Measurements from ENCODE around the gene C14orf119. TPM values are rescaled to one million over a fixed set of nuclear protein-coding genes. Genes with fewer than 3 reads are reported as not detected.

C14orf119 gene
- total RNA-seq = 22.4 TPM
- long read RNA-seq, transcript C14orf119-201 (2 exons, 3,660 nt) = major isoform, 25 of 29 reads
- long read RNA-seq, partial matches to known transcripts = 0 of 29 reads
- long read RNA-seq, other reads (novel, unspliced or antisense) = 4 of 29 reads

DNA sequence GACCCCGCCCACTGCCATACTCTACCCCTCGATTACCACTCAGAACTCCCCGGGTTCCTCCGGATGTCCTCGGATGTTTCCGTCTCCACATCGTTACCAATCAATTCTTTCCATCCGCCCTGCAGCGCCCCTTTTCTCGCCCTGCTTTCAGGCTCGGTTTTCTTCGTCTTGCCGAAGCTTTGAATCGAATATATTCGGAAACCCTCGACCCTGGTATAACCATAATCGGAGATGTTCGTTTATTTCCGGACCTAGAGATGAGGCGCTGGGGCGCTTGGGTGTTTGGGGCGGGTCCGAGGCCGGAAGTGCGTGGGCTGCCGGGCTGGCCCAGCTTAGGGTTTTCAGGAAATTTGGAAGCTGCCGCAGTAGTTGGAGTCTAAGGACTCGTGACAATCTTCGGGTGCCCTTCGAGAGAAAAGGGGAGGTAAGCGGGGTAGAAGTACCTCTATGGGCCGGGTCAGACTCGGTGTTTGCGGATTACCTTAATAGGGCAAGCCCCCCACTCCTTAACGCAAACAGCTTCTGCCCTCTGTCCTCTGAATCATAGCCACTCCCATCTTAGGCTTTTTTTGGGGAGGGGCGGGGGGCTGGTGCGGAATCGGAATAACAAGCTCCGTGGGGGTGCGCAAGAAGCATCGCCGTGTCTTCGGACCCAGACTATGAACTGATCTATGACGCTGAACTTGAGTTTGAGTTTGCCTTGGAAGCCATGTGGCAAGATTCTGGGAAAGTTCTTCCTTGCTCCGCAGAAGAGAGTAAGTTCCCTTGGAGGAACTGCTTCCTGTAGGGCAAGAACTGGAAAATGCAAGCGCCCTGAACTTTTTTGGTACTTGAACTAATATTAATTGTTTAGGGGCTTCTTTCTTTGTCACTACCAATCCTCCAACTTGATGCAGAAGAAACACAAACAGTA, at the start of gene C14orf119:
Gene C14orf119 (plus strand): TSS at position 310 of the 913 bp plus-strand sequence. CDS start 2,154 bp downstream, outside the sequence.
- no peak for DNase-seq (ENCODE audit: missing footprints)
- intact Hi-C loops (cut with DNase I) = loop anchor here (2.0 kb wide), 1 partner anchor 19 kb away; no protein-coding TSS in a partner anchor
- peak; percentile 96 for ATAC-seq

DNA sequence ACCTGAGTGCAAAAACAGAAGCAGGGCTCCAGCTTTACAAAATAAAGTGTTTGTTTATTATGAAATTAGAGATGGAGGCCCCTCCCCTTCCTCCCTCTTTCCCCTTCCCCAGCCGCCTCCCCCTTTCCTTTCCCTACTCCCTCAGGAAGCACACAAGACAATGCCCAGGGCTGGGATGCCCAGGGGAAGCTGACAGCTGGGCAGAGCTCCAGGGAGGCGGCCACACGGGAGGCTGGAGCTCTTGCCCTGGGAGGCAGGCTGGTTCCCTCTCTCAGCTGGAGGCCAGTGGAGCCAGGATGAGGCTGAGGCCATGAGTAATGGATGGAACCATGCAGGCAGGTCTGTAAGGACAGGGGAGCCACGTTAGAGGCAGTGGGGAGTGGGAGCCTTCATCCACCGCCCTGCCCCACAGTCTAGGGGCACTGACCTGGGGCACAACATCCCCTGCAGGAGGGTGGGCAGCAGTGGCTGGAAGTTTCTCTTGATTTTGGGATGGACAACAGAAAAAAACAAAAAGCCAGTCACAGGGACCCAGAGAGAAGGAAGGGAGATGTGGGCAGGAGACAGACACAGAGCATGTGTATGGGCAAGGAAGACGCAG, 48.2 kb upstream of the C14orf119 start:
- ATAC-seq (no peak), DNase-seq (ENCODE audit: missing footprints) (no peak)

GRCh38 chr14:23047751-23048693, 47.3 kb upstream of the C14orf119 start:
- DNase-seq (ENCODE audit: missing footprints) (no peak), ATAC-seq (no peak)
- intact Hi-C loops (cut with DNase I) = no loop called here

More for the DNA sequence above, 48.2 kb upstream of the C14orf119 start:
- intact Hi-C loops (cut with DNase I) = no loop called here

DNA sequence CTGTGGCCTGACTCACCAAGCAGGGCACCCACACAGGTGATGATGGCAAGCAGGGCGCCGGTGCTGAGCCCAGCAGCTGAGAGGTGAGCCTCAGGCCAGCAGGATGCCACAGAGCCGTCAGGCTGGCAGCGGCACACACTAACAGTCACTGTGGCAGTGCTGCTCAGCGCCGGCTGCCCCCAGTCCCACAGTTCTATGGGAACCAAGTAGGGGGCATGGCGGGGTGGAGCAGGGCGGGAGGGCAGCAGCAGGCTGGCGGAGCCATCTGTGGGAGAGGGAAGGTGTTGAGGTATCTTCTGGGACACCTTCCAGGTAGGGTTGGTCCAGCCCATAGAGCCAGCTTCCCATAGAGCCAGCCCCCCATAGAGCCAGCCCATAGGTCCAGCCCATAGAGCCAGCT, 46.3 kb upstream of the C14orf119 start:
- ATAC-seq (no peak), DNase-seq (ENCODE audit: missing footprints) (no peak)
- intact Hi-C loops (cut with DNase I) = no loop called here

DNA sequence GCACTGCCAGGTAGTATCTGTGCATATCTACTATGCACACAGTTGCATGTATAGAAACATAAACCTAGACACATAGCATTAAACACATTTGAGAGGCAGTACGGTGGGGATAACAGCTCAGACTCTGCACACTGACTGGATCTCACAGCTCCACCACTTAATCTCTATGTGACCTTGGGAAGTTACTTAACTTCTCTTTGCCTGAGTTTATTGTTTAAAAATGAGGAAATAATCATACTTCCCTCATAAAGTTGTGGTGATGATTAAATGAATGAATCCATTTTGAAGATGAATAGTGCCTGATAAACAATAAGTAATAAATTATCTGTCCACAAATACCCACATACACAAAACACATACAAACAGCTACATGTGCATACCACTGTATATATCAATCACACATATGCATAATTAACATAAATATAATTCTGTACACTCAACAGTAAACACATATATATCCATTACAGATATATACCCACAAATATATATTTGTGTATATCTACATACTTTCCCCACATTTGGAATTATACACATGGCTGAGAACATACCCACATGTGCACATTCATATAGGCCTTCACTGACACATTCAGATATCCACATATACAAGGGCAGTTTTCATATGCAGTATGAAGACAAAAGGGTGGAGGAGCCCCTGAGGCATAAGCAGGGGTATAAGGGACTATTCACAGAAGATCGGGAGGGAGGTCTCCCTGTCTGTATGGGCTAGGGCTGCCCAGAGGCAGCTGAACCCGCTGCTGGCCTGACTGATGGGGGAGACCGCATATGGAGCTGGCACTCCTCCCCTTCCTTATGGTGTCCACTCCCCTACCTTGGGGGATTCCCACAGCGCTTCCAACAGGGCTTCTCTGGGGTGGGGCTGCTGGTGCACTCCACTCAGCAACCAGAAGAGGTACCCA, 43.9 kb upstream of the C14orf119 start:
- intact Hi-C loops (cut with DNase I) = loop anchor here (10.0 kb wide), 1 partner anchor 497 kb away; no protein-coding TSS in a partner anchor
- ATAC-seq (no peak), DNase-seq (ENCODE audit: missing footprints) (no peak)

DNA sequence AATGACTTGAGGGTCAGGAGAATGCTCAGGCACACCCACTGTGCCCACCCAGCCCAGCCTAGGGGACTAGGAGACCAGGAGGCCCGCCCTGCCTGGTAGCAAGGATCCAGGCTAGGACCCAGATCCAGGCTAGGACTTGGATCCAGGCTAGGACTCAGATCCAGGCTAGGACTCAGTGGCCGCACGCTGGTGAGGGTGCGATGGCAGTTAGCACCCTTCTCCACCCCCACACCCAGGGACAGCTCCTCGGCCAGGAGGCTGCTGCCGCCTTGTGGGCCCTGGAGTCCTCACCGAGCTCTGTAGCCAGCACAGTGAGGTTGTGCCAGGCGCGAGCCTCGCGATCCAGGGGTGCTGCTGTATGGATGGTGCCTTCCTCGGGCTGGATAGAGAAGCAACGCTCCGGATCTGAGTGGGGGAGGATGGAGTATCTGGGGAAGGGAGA, 43.1 kb upstream of the C14orf119 start:
- intact Hi-C loops (cut with DNase I) = loop anchor here (10.0 kb wide), 1 partner anchor 497 kb away; no protein-coding TSS in a partner anchor
- DNase-seq (ENCODE audit: missing footprints) = no peak
- ATAC-seq = no peak

DNA sequence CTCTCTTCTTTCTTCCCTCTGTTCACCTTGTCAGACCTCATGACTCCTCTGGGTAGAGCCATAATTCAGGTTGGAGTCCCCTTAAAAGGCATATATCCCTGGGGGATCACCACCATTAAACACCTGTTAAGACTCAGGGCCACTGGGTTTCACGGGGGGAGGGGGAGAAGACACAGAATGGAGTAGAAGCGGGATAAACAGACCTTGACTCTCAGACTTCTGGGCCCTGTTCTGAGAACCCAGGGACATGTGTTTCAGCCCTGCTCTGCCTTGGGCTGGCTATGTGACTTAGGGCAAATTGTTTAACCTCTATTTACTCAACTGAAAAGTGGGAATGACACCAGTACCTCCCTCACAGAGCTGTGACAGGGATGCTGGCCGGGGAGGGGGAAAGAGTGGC, 42.6 kb upstream of the C14orf119 start:
- intact Hi-C loops (cut with DNase I) = loop anchor here (10.0 kb wide), 1 partner anchor 498 kb away; no protein-coding TSS in a partner anchor
- no peak for DNase-seq (ENCODE audit: missing footprints)

DNA sequence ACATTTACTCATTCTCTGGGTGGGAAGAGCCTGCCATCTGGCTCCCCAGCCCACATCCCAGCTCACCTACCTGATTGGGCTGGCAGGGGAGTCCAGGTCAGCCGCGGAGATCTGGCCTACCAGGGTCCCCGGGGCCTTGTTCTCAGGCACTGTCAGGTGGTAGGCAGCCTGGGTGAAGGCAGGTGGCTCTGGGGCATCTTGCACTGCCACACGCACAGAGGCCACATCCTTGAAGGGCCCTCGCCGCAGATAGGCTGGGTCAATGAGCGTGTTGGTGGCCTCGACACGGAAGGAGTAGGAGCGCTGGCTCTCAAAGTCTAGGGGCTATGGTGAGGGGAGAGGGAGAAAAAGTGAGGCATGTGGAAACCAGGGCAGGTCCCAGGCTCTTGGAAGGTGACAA, 41.9 kb upstream of the C14orf119 start:
- DNase-seq (ENCODE audit: missing footprints) (no peak), ATAC-seq (no peak)
- intact Hi-C loops (cut with DNase I) = loop anchor here (10.0 kb wide), 1 partner anchor 499 kb away; no protein-coding TSS in a partner anchor

More for the DNA sequence above, 42.6 kb upstream of the C14orf119 start:
- ATAC-seq = no peak

DNA sequence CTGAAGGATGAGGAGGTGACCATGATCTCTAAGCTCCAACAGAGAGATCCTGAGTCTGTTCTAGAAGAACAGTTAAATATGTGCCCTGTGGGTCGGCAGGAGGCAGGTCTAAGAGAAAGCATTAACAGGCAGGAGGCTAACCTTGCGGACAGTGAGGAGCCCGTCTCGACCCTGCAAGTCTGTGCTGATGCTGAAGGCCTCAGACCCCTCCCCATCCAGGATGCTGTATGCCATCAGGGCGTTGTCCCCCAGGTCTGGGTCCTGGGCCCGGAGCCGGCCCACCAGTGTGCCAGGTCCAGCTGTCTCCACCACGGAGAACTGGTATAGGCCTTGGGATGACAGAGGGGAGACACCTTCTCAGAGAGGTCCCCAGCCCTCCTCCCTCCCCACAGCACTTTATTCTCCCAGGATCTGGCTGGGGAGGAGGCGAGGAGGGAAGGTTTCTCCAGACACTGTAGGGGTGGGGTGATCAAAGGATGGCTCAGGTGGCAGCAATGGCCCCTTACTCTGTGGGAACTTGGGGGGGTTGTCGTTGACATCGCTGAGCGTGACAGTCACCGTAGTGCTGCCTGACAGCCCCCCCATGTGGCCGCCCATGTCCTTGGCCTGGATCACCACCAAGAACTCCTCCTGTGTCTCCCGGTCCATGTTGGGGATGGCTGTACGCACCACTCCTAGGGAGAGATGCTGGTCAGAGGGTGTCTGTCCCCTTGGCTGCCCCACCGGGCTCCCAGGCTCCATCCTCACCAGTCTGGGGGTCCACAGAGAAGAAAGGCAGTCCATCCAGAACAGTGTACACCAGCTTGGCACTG, 41.1 kb upstream of the C14orf119 start:
- ATAC-seq (no peak), DNase-seq (ENCODE audit: missing footprints) (no peak)
- intact Hi-C loops (cut with DNase I) = loop anchor here (10.0 kb wide), 1 partner anchor 499 kb away; no protein-coding TSS in a partner anchor

GRCh38 chr14:23055147-23055550, 40.2 kb upstream of the C14orf119 start:
- intact Hi-C loops (cut with DNase I) = loop anchor here (5.0 to 10.0 kb wide), 2 partner anchors 128 to 500 kb away; partner anchors contain the start of gene PRMT5
- ATAC-seq = no peak
- DNase-seq (ENCODE audit: missing footprints) = no peak

DNA sequence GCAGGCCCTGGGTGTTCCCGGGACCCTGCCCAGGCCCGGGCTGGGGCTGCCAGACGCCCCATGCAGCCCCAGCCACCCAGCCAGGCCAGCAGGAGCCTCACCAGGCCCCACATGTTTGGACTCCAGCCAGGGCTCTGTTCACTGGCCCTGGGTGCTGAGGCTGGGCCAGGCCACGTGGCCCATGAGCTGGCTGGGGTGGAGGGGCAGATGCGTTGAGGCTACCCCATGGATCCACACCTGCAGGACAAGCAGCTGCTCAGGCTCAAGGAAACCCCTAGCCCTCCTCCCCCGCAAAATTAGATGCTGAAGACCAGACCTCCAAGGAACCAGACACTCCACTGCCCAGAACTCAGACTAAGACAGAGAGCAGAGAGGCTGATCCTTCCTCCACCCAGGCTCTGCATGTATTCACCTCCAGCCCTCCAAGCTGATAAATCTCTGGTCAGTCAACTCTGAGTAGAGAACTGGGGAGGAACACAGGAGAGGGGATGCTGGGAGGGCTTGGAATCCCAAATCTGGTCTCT, 39.6 kb upstream of the C14orf119 start:
- ATAC-seq (no peak), DNase-seq (ENCODE audit: missing footprints) (no peak)
- intact Hi-C loops (cut with DNase I) = loop anchor here (5.0 to 10.0 kb wide), 2 partner anchors 128 to 501 kb away; partner anchors contain the start of gene PRMT5

GRCh38 chr14:23056145-23056955, 39.0 kb upstream of the C14orf119 start:
- DNase-seq (ENCODE audit: missing footprints) (peak; percentile 77), ATAC-seq (peak; percentile 48)
- intact Hi-C loops (cut with DNase I) = loop anchor here (5.0 to 10.0 kb wide), 2 partner anchors 129 to 502 kb away; partner anchors contain the start of gene PRMT5

GRCh38 chr14:23056956-23057756, 38.1 kb upstream of the C14orf119 start, which contains the start of gene CDH24:
TSS of gene CDH24 (minus strand) at chr14:23057520. CDS start at chr14:23055733, 1,787 bp downstream.
- intact Hi-C loops (cut with DNase I) = loop anchor here (5.0 to 10.0 kb wide), 2 partner anchors 130 to 502 kb away; partner anchors contain the start of gene PRMT5
- DNase-seq (ENCODE audit: missing footprints) (peak; percentile 83), ATAC-seq (peak; percentile 74)
